DND-41 (cell line): ENCODE data around the gene PNKD.
A peak's percentile ranks its signal among the peaks of the same experiment; 100 is the strongest.

Experiments used
- ATAC-seq: fragments of 200-7000 bp; cut with Tn5 transposase; 3 replicates; pipeline ENCODE4 v1.9.1; 2021; ENCODE audit warnings: low read depth; ENCODE audit not compliant: insufficient read depth
- DNase-seq: peaks from one replicate; pipeline ENCODE4 v3.0.0-alpha.2; 2020
- H2AFZ ChIP-seq: 2 replicates; pipeline ENCODE4 v1.6.0; 2012; ENCODE audit warnings: low read depth, low read length
- H3K27ac ChIP-seq: 2 replicates; pipeline ENCODE4 v1.5.1; 2012; ENCODE audit warnings: low read length, inconsistent platforms
- H3K27me3 ChIP-seq: fragments of 200-600 bp; sonication (generic); 2 replicates; pipeline ENCODE4 v1.6.0; 2012; ENCODE audit warnings: low read length, mild to moderate bottlenecking, inconsistent platforms; ENCODE audit not compliant: insufficient read depth, poor library complexity
- H3K36me3 ChIP-seq: 2 replicates; pipeline ENCODE4 v1.5.1; 2012; ENCODE audit warnings: low read length, inconsistent platforms; ENCODE audit not compliant: insufficient read depth
- H3K4me1 ChIP-seq: 2 replicates; pipeline ENCODE4 v1.5.1; 2012; ENCODE audit warnings: mild to moderate bottlenecking, low read length; ENCODE audit not compliant: insufficient read depth
- H3K4me2 ChIP-seq: 2 replicates; pipeline ENCODE4 v1.6.0; 2012; ENCODE audit warnings: mild to moderate bottlenecking, moderate library complexity, low read length, inconsistent platforms; ENCODE audit not compliant: insufficient read depth
- H3K4me3 ChIP-seq, 2 experiments: fragments of 200-600 bp in 1 of 2; shearing (Covaris generic) in 1 of 2; 2 replicates each; pipeline ENCODE4 v1.5.1; 2012 to 2016; ENCODE audit warnings: inconsistent platforms in 2 of 2, low read length in 2 of 2, mild to moderate bottlenecking in 2 of 2, low read depth in 1 of 2, moderate library complexity in 1 of 2
- H3K79me2 ChIP-seq: 2 replicates; pipeline ENCODE4 v1.6.0; 2012; ENCODE audit warnings: low read length, inconsistent platforms; ENCODE audit not compliant: insufficient read depth
- H3K9ac ChIP-seq: 2 replicates; pipeline ENCODE4 v1.6.0; 2012; ENCODE audit warnings: low read depth, mild to moderate bottlenecking, inconsistent platforms, low read length, moderate library complexity
- H3K9me3 ChIP-seq: 2 replicates; pipeline ENCODE4 v1.5.1; 2012; ENCODE audit warnings: low read length, moderate library complexity, mild to moderate bottlenecking, inconsistent platforms; ENCODE audit not compliant: insufficient read depth, severe bottlenecking
- H4K20me1 ChIP-seq: 2 replicates; pipeline ENCODE4 v1.6.0; 2012; ENCODE audit warnings: low read length; ENCODE audit not compliant: insufficient read depth
- EZH2 ChIP-seq: IDR thresholded peaks from 3 replicates; pipeline ENCODE4 v1.6.1; 2012; ENCODE audit warnings: borderline replicate concordance, low read depth, mild to moderate bottlenecking, moderate library complexity, low read length, inconsistent platforms; ENCODE audit not compliant: severe bottlenecking
- TF ChIP-seq, protein P1 (sequence below): IDR thresholded peaks from 2 replicates; pipeline ENCODE4 v1.5.1; 2012; ENCODE audit warnings: borderline replicate concordance, low read length, moderate library complexity, mild to moderate bottlenecking; ENCODE audit not compliant: poor library complexity, severe bottlenecking; ENCODE audit errors: extremely low read depth

PNKD gene, protein sequence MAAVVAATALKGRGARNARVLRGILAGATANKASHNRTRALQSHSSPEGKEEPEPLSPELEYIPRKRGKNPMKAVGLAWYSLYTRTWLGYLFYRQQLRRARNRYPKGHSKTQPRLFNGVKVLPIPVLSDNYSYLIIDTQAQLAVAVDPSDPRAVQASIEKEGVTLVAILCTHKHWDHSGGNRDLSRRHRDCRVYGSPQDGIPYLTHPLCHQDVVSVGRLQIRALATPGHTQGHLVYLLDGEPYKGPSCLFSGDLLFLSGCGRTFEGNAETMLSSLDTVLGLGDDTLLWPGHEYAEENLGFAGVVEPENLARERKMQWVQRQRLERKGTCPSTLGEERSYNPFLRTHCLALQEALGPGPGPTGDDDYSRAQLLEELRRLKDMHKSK

GRCh38 chr2:218269900-218270720 is at the start of gene PNKD, which contains the start of gene AAMP:
Gene PNKD (plus strand): TSS chr2:218270519. CDS start chr2:218270536, 17 bp downstream.
Gene AAMP (minus strand): TSS chr2:218270137. CDS start chr2:218270086, 51 bp downstream.
- Histone ChIP-seq H3K27ac (peak within 1 kb of the TSS; percentile 89), H2AFZ (peak within 1 kb of the TSS; percentile 97), H3K27me3 (no peaks in the 10 kb centered on the region), H3K9ac (peak within 1 kb of the TSS; percentile 90), H3K9me3 (no peaks in the 10 kb centered on the region), H3K4me1 (peaks cover 37% of the 10 kb centered on the region), H4K20me1 (peaks cover 24% of the 10 kb centered on the region), H3K79me2 (peaks cover 46% of the 10 kb centered on the region), H3K4me2 (peak within 1 kb of the TSS; percentile 96), H3K36me3 (peaks cover 58% of the 10 kb centered on the region), H3K4me3 (peak within 1 kb of the TSS; percentile 97 to 99)
- TF ChIP-seq, protein P1, sequence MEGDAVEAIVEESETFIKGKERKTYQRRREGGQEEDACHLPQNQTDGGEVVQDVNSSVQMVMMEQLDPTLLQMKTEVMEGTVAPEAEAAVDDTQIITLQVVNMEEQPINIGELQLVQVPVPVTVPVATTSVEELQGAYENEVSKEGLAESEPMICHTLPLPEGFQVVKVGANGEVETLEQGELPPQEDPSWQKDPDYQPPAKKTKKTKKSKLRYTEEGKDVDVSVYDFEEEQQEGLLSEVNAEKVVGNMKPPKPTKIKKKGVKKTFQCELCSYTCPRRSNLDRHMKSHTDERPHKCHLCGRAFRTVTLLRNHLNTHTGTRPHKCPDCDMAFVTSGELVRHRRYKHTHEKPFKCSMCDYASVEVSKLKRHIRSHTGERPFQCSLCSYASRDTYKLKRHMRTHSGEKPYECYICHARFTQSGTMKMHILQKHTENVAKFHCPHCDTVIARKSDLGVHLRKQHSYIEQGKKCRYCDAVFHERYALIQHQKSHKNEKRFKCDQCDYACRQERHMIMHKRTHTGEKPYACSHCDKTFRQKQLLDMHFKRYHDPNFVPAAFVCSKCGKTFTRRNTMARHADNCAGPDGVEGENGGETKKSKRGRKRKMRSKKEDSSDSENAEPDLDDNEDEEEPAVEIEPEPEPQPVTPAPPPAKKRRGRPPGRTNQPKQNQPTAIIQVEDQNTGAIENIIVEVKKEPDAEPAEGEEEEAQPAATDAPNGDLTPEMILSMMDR = peak; percentile 42
- no peak for TF ChIP-seq EZH2
- DNase-seq (peak; percentile 100), ATAC-seq (peak; percentile 91)

- H3K4me3 ChIP-seq = peak overlapping the region in 1 of 2 experiments; percentile 8; a peak in 1 of 4 replicates
- H3K36me3 ChIP-seq = peaks cover 54% of the 10 kb centered on the region
- no peak overlapping the region for H2AFZ ChIP-seq
- no peaks in the 10 kb centered on the region for H3K27me3 ChIP-seq
- H3K79me2 ChIP-seq = peaks cover 89% of the 10 kb centered on the region
- H3K4me1 ChIP-seq = peaks cover 59% of the 10 kb centered on the region
- no peak for DNase-seq
- H3K4me2 ChIP-seq = peak overlapping the region; percentile 82; the same call in 1 of the 2 replicates
- H3K9ac ChIP-seq = peak overlapping the region; percentile 2; the same call in 1 of the 2 replicates
- H4K20me1 ChIP-seq = peaks cover 76% of the 10 kb centered on the region
- no peak overlapping the region; the same call in 1 of the 2 replicates for H3K27ac ChIP-seq
- H3K9me3 ChIP-seq = no peaks in the 10 kb centered on the region
- no peak for ATAC-seq
- TF ChIP-seq, protein P1 = no peak
- TF ChIP-seq EZH2 = no peak
Observed at GRCh38 chr2:218221000-218221399, 49.3 kb upstream of the PNKD start.

- H3K4me1 ChIP-seq = peaks cover 65% of the 10 kb centered on the region
- H3K27ac ChIP-seq = no peak overlapping the region
- H3K79me2 ChIP-seq = peaks cover 89% of the 10 kb centered on the region
- ATAC-seq (no peak), DNase-seq (no peak)
- H3K9me3 ChIP-seq = no peaks in the 10 kb centered on the region
- peaks cover 70% of the 10 kb centered on the region for H3K36me3 ChIP-seq
- H3K9ac ChIP-seq = no peak overlapping the region
- peaks cover 72% of the 10 kb centered on the region for H4K20me1 ChIP-seq
- H2AFZ ChIP-seq = no peak overlapping the region
- H3K4me2 ChIP-seq = peak overlapping the region; percentile 4; the same call in 1 of the 2 replicates
- no peak for TF ChIP-seq EZH2
- TF ChIP-seq, protein P1 = no peak
- H3K27me3 ChIP-seq = no peaks in the 10 kb centered on the region
- no peak overlapping the region for H3K4me3 ChIP-seq
Observed at GRCh38 chr2:218223046-218223445, 47.3 kb upstream of the PNKD start.
